ENCODE data around the gene HAUS1. TPM values are rescaled to one million over a fixed set of nuclear protein-coding genes. Genes with fewer than 3 reads are reported as not detected.

HAUS1 gene
- total RNA-seq, 2 experiments from 2014 or later = 61.1 to 66.3 TPM

Other genes with a start within 250 kb of the HAUS1 start
- 10 to 100 TPM; 12.9 to 13.8 TPM for gene EPG5, start 137.1 kb upstream of the HAUS1 start, total RNA-seq
- 10 to 100 TPM; 21.6 to 22.0 TPM for gene PSTPIP2, start 32.1 kb upstream of the HAUS1 start, total RNA-seq
- 100 to 1,000 TPM; 519 to 526 TPM for gene ATP5F1A, start 6.1 kb upstream of the HAUS1 start, total RNA-seq

All from activated naive CD8-positive, alpha-beta T cell treated with anti-CD3 and anti-CD28 coated beads for 36 hours (primary cell).